Small intestine (tissue), 7 donors: ENCODE data around the gene MIS18BP1. TPM values are rescaled to one million over a fixed set of nuclear protein-coding genes. Genes with fewer than 3 reads are reported as not detected.

ENCODE experiments used
- DNase-seq, 2 donors: peaks; one replicate each; pipeline versions ENCODE4 v3.0.0 to v3.0.0-alpha.2; 2013
- FAIRE-seq: peaks from 2 replicates; lab custom pipeline; 2012; peaks lifted over from hg19 to GRCh38; lab: Jason Lieb, UNC
- H3K27ac ChIP-seq, 3 donors: one replicate each; pipeline ENCODE4 v1.5.1; 2013; ENCODE audit warnings: low read length in 2 of 3, mild to moderate bottlenecking in 2 of 3, control low read depth in 1 of 3, inconsistent platforms in 1 of 3, low read depth in 1 of 3, moderate library complexity in 1 of 3
- H3K27me3 ChIP-seq, 3 donors: one replicate each; pipeline ENCODE4 v1.6.1; 2013; ENCODE audit warnings: low read length in 3 of 3, inconsistent platforms in 1 of 3; ENCODE audit not compliant: control insufficient read depth in 3 of 3, insufficient read depth in 3 of 3
- H3K36me3 ChIP-seq, 3 donors: one replicate each; pipeline ENCODE4 v1.6.1; 2013; ENCODE audit warnings: low read length in 3 of 3, inconsistent platforms in 1 of 3, low read depth in 1 of 3, mild to moderate bottlenecking in 1 of 3, moderate library complexity in 1 of 3; ENCODE audit not compliant: control insufficient read depth in 3 of 3, insufficient read depth in 2 of 3
- H3K4me1 ChIP-seq, 3 donors: one replicate each; pipeline ENCODE4 v1.6.1; 2013; ENCODE audit warnings: low read length in 2 of 3, inconsistent platforms in 1 of 3, low read depth in 1 of 3, mild to moderate bottlenecking in 1 of 3, moderate library complexity in 1 of 3; ENCODE audit not compliant: control insufficient read depth in 3 of 3, insufficient read depth in 2 of 3
- H3K4me3 ChIP-seq, 3 donors: one replicate each; pipeline ENCODE4 v1.5.1; 2013; ENCODE audit warnings: low read length in 3 of 3, control low read depth in 1 of 3, inconsistent platforms in 1 of 3, low read depth in 1 of 3, mild to moderate bottlenecking in 1 of 3, moderate library complexity in 1 of 3
- H3K9me3 ChIP-seq, 2 donors: one replicate each; pipeline ENCODE4 v1.6.1; 2013; ENCODE audit warnings: low read depth in 1 of 2, low read length in 1 of 2; ENCODE audit not compliant: control insufficient read depth in 2 of 2, insufficient read depth in 1 of 2
- whole genome bisulfite sequencing, 3 donors: extraction: QIAGEN DNeasy Blood & Tissue Kit; methylation state at CpG; one replicate each; pipeline ENCODE4 v1.1.7; 2013; 5-methylcytosine and 5-hydroxymethylcytosine counted together
- polyA plus RNA-seq, 4 donors: library from polyadenylated mRNA; stranded (reverse) in 3 of 4; unstranded in 1 of 4; fragments of 200-250 nt in 3 of 4; fragments of 120-200 nt in 1 of 4; gene quantifications; one replicate each; pipeline versions ENCODE4 v1.2.1 to v1.2.3, GENCODE V29; 2013
- donor health status: healthy with polysubstance abuse.
- donor health status: control.
- donor health status: control.
- donor health status: Bipolar disorder and iron deficiency.
- donor health status: healthy.

MIS18BP1 gene
- polyA plus RNA-seq, 4 donors: 3.6 to 28.1 (median 8.5) TPM

GRCh38 chr14:45204241-45204640 is 48.8 kb downstream of the MIS18BP1 start:
- H3K36me3 ChIP-seq: peaks cover 4 to 10% (median 8%) of the 10 kb centered on the region in 3 donors
- FAIRE-seq: no peak
- no peak for DNase-seq

GRCh38 chr14:45201905-45202304 is 51.1 kb downstream of the MIS18BP1 start:
- Histone ChIP-seq H3K4me3 (no peak overlapping the region), H3K27ac (no peak overlapping the region), H3K9me3 (no peaks in the 10 kb centered on the region), H3K36me3 (peaks cover 3 to 7% (median 6%) of the 10 kb centered on the region in 3 donors), H3K4me1 (no peaks in the 10 kb centered on the region), H3K27me3 (no peaks in the 10 kb centered on the region)
- FAIRE-seq (no peak), DNase-seq (peak; percentile 5 to 11)
- WGBS, 3 donors: 50 to 68% (median 65%) methylated on average over 1 of the region's 1 CpG

More at GRCh38 chr14:45204241-45204640, 48.8 kb downstream of the MIS18BP1 start:
- Histone ChIP-seq H3K27me3 (no peaks in the 10 kb centered on the region), H3K4me3 (no peak overlapping the region), H3K27ac (no peak overlapping the region), H3K9me3 (no peaks in the 10 kb centered on the region), H3K4me1 (no peaks in the 10 kb centered on the region)

DNA sequence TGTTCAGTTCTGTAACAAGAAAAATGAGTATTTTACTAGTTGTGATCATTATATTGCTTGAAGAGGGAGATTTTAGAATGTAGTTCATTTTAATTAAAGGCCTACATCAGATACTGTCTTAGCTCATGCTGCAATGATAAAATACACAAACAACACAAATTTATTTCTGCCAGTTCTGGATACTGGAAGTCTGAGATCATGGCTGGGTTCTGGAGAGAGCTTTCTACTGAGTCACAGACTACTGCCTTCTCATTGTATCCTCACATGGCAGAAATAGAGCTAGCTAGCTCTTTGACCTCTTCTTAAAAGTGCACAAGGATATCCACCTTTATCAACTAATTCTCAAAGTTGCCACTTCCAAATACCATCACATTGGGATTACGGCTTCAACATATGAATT is 53.8 kb downstream of the MIS18BP1 start:
- Histone ChIP-seq H3K27me3 (no peaks in the 10 kb centered on the region), H3K36me3 (peaks cover 0 to 3% (median 2%) of the 10 kb centered on the region in 3 donors), H3K27ac (no peak overlapping the region), H3K4me3 (no peak overlapping the region), H3K4me1 (no peaks in the 10 kb centered on the region), H3K9me3 (no peaks in the 10 kb centered on the region)
- no peak for DNase-seq
- no peak for FAIRE-seq
- 97 to 100% (median 100%) methylated on average over 1 of the region's 1 CpG for WGBS, 3 donors

GRCh38 chr14:45198551-45198950 is 54.5 kb downstream of the MIS18BP1 start:
- no peak overlapping the region for H3K27ac ChIP-seq
- H3K4me3 ChIP-seq: no peak overlapping the region
- FAIRE-seq (no peak), DNase-seq (no peak)
- no peaks in the 10 kb centered on the region for H3K9me3 ChIP-seq
- WGBS, 3 donors: 88 to 96% (median 91%) methylated on average over 3 of the region's 3 CpGs
- H3K36me3 ChIP-seq: peaks cover 0 to 3% (median 2%) of the 10 kb centered on the region in 3 donors
- no peaks in the 10 kb centered on the region for H3K4me1 ChIP-seq
- H3K27me3 ChIP-seq: no peaks in the 10 kb centered on the region

- Histone ChIP-seq H3K36me3 (peaks cover 0 to 3% (median 0%) of the 10 kb centered on the region in 3 donors), H3K4me3 (no peak overlapping the region), H3K27ac (no peak overlapping the region), H3K9me3 (no peaks in the 10 kb centered on the region), H3K27me3 (no peaks in the 10 kb centered on the region), H3K4me1 (no peaks in the 10 kb centered on the region)
- 88 to 96% (median 90%) methylated on average over 4 of the region's 4 CpGs for WGBS, 3 donors
- no peak for DNase-seq
- no peak for FAIRE-seq
These were observed 58.0 kb downstream of the MIS18BP1 start for GRCh38 chr14:45194964-45195363.

GRCh38 chr14:45185100-45185814 is 67.7 kb downstream of the MIS18BP1 start:
- H3K27me3 ChIP-seq: no peaks in the 10 kb centered on the region
- DNase-seq: no peak
- no peak for FAIRE-seq
- H3K27ac ChIP-seq: no peak overlapping the region
- H3K4me3 ChIP-seq: no peak overlapping the region
- WGBS, 3 donors: 89 to 96% (median 94%) methylated on average over 2 of the region's 2 CpGs
- H3K9me3 ChIP-seq: no peaks in the 10 kb centered on the region
- peaks cover 0 to 4% (median 0%) of the 10 kb centered on the region in 3 donors for H3K36me3 ChIP-seq
- H3K4me1 ChIP-seq: no peaks in the 10 kb centered on the region

- no peak overlapping the region for H3K4me3 ChIP-seq
- no peak for FAIRE-seq
- H3K36me3 ChIP-seq: no peaks in the 10 kb centered on the region
- WGBS, 3 donors: 56 to 79% (median 78%) methylated on average over 3 of the region's 3 CpGs
- DNase-seq: no peak
- H3K9me3 ChIP-seq: no peaks in the 10 kb centered on the region
- no peaks in the 10 kb centered on the region for H3K4me1 ChIP-seq
- no peak overlapping the region for H3K27ac ChIP-seq
- no peaks in the 10 kb centered on the region for H3K27me3 ChIP-seq
These were observed 71.2 kb downstream of the MIS18BP1 start for GRCh38 chr14:45181806-45182205.

DNA sequence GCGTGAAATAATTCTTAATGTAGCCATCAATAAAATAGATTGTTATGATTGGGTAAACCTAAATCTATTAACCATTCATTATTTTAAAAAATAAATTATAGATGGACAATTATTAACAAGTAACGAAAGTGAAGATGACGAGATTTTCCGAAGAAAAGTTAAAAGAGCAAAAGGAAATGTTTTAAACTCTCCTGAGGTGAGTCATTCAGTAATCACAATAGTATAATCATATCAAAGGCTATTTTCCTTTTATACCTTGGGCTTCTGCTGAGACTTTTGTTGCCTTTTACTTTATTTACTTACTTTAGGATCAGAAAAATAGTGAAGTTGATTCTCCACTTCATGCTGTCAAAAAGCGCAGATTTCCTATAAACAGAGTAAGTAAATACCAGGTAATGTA is 71.7 kb downstream of the MIS18BP1 start:
- H3K27ac ChIP-seq: no peak overlapping the region
- H3K27me3 ChIP-seq: no peaks in the 10 kb centered on the region
- no peaks in the 10 kb centered on the region for H3K9me3 ChIP-seq
- H3K4me3 ChIP-seq: no peak overlapping the region
- no peak for DNase-seq
- H3K4me1 ChIP-seq: no peaks in the 10 kb centered on the region
- FAIRE-seq: no peak
- 96 to 100% (median 96%) methylated on average over 5 of the region's 5 CpGs for WGBS, 3 donors
- no peaks in the 10 kb centered on the region for H3K36me3 ChIP-seq

GRCh38 chr14:45177076-45177475 is 75.9 kb downstream of the MIS18BP1 start:
- DNase-seq: no peak
- no peaks in the 10 kb centered on the region for H3K36me3 ChIP-seq
- no peaks in the 10 kb centered on the region for H3K4me1 ChIP-seq
- H3K9me3 ChIP-seq: no peaks in the 10 kb centered on the region
- H3K27me3 ChIP-seq: no peaks in the 10 kb centered on the region
- WGBS, 3 donors: 85 to 96% (median 96%) methylated on average over 5 of the region's 5 CpGs
- no peak overlapping the region for H3K27ac ChIP-seq
- FAIRE-seq: peak; percentile 55
- no peak overlapping the region for H3K4me3 ChIP-seq
